ENCODE results near the gene DPP3.

GRCh38 chr11:66510990-66511339, 30.7 kb downstream of the DPP3 start:
- TF ChIP-seq ZNF596 (tag by site-specific recombination; IDR thresholded peaks at IDR 0.05) (no peak), ZBTB26 (tag by site-specific recombination; optimal IDR thresholded peaks at IDR 0.05) (no peak), REPIN1 (tag by site-specific recombination; IDR thresholded peaks at IDR 0.05; ENCODE audit: low read depth) (no peak), TCF7L2 (IDR thresholded peaks at IDR 0.05; ENCODE audit: borderline replicate concordance, low read depth, low read length) (no peak), RBAK (tag by site-specific recombination; IDR thresholded peaks at IDR 0.05) (no peak), ZNF274 (IDR thresholded peaks at IDR 0.05; ENCODE audit: low read length) (no peak), ZNF274 (tag by site-specific recombination; IDR thresholded peaks at IDR 0.05; ENCODE audit: borderline replicate concordance) (no peak), ZNF324 (tag by site-specific recombination; IDR thresholded peaks at IDR 0.05) (no peak), HIC1 (tag by site-specific recombination; IDR thresholded peaks at IDR 0.05) (no peak), ZNF404 (tag by site-specific recombination; IDR thresholded peaks at IDR 0.05) (no peak)
- TF ChIP-seq, protein P1, sequence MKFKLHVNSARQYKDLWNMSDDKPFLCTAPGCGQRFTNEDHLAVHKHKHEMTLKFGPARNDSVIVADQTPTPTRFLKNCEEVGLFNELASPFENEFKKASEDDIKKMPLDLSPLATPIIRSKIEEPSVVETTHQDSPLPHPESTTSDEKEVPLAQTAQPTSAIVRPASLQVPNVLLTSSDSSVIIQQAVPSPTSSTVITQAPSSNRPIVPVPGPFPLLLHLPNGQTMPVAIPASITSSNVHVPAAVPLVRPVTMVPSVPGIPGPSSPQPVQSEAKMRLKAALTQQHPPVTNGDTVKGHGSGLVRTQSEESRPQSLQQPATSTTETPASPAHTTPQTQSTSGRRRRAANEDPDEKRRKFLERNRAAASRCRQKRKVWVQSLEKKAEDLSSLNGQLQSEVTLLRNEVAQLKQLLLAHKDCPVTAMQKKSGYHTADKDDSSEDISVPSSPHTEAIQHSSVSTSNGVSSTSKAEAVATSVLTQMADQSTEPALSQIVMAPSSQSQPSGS (tag by site-specific recombination; IDR thresholded peaks at IDR 0.05; ENCODE audit: low read depth), result no peak
- TF ChIP-seq, protein P2, sequence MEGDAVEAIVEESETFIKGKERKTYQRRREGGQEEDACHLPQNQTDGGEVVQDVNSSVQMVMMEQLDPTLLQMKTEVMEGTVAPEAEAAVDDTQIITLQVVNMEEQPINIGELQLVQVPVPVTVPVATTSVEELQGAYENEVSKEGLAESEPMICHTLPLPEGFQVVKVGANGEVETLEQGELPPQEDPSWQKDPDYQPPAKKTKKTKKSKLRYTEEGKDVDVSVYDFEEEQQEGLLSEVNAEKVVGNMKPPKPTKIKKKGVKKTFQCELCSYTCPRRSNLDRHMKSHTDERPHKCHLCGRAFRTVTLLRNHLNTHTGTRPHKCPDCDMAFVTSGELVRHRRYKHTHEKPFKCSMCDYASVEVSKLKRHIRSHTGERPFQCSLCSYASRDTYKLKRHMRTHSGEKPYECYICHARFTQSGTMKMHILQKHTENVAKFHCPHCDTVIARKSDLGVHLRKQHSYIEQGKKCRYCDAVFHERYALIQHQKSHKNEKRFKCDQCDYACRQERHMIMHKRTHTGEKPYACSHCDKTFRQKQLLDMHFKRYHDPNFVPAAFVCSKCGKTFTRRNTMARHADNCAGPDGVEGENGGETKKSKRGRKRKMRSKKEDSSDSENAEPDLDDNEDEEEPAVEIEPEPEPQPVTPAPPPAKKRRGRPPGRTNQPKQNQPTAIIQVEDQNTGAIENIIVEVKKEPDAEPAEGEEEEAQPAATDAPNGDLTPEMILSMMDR (tag by site-specific recombination; IDR thresholded peaks at IDR 0.05), result no peak
- TF ChIP-seq, protein P3, sequence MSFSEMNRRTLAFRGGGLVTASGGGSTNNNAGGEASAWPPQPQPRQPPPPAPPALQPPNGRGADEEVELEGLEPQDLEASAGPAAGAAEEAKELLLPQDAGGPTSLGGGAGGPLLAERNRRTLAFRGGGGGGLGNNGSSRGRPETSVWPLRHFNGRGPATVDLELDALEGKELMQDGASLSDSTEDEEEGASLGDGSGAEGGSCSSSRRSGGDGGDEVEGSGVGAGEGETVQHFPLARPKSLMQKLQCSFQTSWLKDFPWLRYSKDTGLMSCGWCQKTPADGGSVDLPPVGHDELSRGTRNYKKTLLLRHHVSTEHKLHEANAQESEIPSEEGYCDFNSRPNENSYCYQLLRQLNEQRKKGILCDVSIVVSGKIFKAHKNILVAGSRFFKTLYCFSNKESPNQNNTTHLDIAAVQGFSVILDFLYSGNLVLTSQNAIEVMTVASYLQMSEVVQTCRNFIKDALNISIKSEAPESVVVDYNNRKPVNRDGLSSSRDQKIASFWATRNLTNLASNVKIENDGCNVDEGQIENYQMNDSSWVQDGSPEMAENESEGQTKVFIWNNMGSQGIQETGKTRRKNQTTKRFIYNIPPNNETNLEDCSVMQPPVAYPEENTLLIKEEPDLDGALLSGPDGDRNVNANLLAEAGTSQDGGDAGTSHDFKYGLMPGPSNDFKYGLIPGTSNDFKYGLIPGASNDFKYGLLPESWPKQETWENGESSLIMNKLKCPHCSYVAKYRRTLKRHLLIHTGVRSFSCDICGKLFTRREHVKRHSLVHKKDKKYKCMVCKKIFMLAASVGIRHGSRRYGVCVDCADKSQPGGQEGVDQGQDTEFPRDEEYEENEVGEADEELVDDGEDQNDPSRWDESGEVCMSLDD (tag by site-specific recombination; IDR thresholded peaks at IDR 0.05), result no peak
